GM12878 (cell line): ENCODE results near the gene PCDHGA8. TPM values are rescaled to one million over a fixed set of nuclear protein-coding genes. Genes with fewer than 3 reads are reported as not detected.

ENCODE experiments used
- CREM ChIP-seq: IDR thresholded peaks from 2 replicates; pipeline ENCODE4 v1.6.1; 2014; ENCODE audit warnings: antibody characterized with exemption, low read depth
- HCFC1 ChIP-seq: fragments of 150-350 bp; IDR thresholded peaks from 2 replicates; pipeline ENCODE4 v1.6.1; 2014; ENCODE audit warnings: low read length
- MEF2B ChIP-seq: fragments of 450-650 bp; IDR thresholded peaks from 2 replicates; pipeline ENCODE4 v1.6.1; 2018; ENCODE audit warnings: mild to moderate bottlenecking, moderate library complexity; ENCODE audit not compliant: partially characterized antibody, poor library complexity, severe bottlenecking
- NRF1 ChIP-seq: conservative IDR thresholded peaks from 2 replicates; pipeline ENCODE4 v1.6.1; 2011; ENCODE audit warnings: mild to moderate bottlenecking, low read depth, low read length, improper control_type of control experiment
- PAX8 ChIP-seq: fragments of 450-650 bp; IDR thresholded peaks from 2 replicates; pipeline ENCODE4 v1.6.1; 2017; ENCODE audit warnings: mild to moderate bottlenecking, moderate library complexity
- polyA plus RNA-seq, 11 experiments: library from polyadenylated mRNA; depleted of rRNA in 4 of 11; unstranded in 6 of 11; stranded (reverse) in 5 of 11; fragments of >200 nt; fragmentation: Nextera tagmentation in 4 of 11; fragmentation: Illumina TruSeq in 1 of 11; extraction: Ambion mirVana in 4 of 11; extraction: Trizol in 1 of 11; gene quantifications; 1 replicate in 1 of 11; 2 replicates in 10 of 11; pipeline versions ENCODE4 v1.2.1 to v1.2.3, GENCODE V29; 2011 to 2016; ENCODE audit warnings: inconsistent platforms in 2 of 11, missing spikeins in 2 of 11, low read depth in 1 of 11
- total RNA-seq, 4 experiments: library from RNA; depleted of rRNA in 3 of 4; stranded (reverse); fragments of >200 nt in 3 of 4; fragmentation: Illumina TruSeq in 1 of 4; extraction: Trizol in 1 of 4; gene quantifications; 2 replicates each; pipeline versions ENCODE4 v1.2.1 to v1.2.3, GENCODE V29; 2013 to 2021
- TF ChIP-seq, protein P1 (sequence below): IDR thresholded peaks from 2 replicates; pipeline ENCODE4 v1.6.1; 2012; ENCODE audit warnings: improper control_type of control experiment, low read depth, low read length; ENCODE audit not compliant: insufficient replicate concordance

PCDHGA8 gene
- total and polyA plus RNA-seq, 10 of the 15 experiments (the other 5 are each of a cell fraction or from before 2014, with no cell fraction given): 0.01 to 0.04 TPM; not detected in 8

DNA sequence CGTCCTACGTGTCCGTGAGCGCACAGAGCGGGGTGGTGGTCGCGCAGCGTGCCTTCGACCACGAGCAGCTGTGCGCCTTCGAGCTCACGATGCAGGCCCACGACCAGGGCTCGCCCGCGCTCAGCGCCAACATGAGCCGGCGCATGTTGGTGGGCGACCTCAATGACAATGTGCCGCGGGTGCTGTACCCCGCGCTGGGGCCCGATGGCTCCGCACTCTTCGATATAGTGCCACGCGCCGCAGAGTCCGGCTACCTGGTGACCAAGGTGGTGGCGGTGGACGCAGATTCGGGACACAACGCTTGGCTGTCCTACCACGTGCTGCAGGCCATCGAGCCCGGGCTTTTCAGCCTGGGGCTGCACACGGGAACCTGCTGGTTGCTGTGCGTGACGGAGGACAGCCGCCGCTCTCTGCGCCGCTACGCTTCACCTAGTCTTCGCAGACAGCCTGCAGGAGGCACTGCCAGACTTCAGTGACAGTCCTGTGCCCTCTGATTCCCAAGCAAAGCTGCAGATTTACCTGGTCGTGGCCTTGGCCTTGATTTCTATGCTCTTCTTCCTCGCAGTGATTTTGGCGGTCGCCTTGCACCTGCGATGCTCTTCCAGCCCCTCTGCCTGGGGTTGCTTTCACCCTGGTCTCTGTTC, 35.5 kb downstream of the PCDHGA8 start (continued):
- TF ChIP-seq CREM (no peak), PAX8 (no peak), NRF1 (no peak), MEF2B (no peak), HCFC1 (no peak)
- TF ChIP-seq, protein P1, sequence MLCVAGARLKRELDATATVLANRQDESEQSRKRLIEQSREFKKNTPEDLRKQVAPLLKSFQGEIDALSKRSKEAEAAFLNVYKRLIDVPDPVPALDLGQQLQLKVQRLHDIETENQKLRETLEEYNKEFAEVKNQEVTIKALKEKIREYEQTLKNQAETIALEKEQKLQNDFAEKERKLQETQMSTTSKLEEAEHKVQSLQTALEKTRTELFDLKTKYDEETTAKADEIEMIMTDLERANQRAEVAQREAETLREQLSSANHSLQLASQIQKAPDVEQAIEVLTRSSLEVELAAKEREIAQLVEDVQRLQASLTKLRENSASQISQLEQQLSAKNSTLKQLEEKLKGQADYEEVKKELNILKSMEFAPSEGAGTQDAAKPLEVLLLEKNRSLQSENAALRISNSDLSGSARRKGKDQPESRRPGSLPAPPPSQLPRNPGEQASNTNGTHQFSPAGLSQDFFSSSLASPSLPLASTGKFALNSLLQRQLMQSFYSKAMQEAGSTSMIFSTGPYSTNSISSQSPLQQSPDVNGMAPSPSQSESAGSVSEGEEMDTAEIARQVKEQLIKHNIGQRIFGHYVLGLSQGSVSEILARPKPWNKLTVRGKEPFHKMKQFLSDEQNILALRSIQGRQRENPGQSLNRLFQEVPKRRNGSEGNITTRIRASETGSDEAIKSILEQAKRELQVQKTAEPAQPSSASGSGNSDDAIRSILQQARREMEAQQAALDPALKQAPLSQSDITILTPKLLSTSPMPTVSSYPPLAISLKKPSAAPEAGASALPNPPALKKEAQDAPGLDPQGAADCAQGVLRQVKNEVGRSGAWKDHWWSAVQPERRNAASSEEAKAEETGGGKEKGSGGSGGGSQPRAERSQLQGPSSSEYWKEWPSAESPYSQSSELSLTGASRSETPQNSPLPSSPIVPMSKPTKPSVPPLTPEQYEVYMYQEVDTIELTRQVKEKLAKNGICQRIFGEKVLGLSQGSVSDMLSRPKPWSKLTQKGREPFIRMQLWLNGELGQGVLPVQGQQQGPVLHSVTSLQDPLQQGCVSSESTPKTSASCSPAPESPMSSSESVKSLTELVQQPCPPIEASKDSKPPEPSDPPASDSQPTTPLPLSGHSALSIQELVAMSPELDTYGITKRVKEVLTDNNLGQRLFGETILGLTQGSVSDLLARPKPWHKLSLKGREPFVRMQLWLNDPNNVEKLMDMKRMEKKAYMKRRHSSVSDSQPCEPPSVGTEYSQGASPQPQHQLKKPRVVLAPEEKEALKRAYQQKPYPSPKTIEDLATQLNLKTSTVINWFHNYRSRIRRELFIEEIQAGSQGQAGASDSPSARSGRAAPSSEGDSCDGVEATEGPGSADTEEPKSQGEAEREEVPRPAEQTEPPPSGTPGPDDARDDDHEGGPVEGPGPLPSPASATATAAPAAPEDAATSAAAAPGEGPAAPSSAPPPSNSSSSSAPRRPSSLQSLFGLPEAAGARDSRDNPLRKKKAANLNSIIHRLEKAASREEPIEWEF: no peak
